Stimulated activated CD8-positive, alpha-beta memory T cell treated with anti-CD3 and anti-CD28 coated beads, Interleukin-4, amount 100 ng/mL, for 48 hours (primary cell): ENCODE results near the gene LIAS.
"Not testable (repeated sequence)": the region's sequence is repeated elsewhere in the genome, so short reads cannot be mapped to it uniquely, and the experiment has no call there.

Experiments
- DNase-seq: peaks from one replicate; pipeline ENCODE4 v3.0.0-alpha.2; 2020

The LIAS gene

GRCh38 chr4:39453738-39454137 lies 5.1 kb upstream of the LIAS start:
- DNase-seq, result no peak

DNA sequence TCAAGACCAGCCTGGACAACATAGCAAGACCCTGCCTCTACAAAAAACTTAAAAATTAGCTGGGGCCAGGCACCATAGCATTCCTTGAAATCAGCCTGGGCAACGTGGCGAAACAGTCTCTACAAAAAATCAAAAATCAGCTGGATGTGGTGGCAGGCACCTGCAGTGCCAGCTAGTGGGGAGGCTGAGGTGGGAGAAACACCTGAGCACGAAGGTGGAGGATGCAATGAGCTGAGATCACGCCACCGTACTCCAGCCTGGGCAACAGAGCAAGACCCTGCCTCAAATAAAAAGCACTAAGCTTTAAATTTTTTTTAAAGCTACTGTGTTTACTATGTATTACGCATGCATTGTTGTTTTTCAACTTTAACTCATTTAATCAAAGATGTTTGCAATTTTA lies 3.4 kb upstream of the LIAS start:
- DNase-seq, result no peak

DNA sequence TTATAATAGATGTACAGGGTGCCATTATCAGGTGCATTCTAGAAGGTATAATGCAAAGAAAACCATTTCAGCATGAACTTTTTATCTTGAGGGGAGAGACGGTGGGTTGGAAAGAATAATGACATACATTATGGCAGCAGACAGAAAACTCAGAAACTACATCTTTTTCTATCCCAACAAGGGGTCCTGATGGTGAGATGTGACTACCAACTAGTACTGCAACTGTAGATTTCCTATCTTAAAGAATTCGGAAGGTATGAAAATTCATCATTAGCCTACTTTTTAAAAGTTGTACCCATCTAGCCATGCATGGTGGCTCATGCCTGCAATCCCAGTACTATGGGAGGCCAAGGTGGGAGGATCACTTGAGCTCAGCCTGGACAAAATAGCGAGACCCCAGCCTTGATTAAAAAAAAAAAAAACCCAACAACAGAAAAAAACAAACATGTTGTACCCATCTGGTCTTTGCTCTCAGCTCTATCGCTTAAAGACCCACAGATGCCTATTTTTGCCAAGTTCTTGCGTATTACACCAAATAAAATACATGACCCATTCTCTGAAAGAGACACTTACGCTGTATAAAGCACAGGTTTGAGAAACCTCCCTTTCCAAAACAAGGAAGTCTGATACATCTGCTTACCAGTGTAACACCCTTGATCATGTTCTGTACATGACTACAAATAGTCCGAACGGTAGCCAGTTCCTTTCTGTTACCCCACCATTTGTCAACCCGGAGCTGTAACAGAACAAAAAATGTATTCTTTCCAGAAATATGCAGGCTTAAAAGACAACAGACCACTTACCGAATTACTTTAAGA lies 1.7 kb upstream of the LIAS start:
- DNase-seq, result no peak

DNA sequence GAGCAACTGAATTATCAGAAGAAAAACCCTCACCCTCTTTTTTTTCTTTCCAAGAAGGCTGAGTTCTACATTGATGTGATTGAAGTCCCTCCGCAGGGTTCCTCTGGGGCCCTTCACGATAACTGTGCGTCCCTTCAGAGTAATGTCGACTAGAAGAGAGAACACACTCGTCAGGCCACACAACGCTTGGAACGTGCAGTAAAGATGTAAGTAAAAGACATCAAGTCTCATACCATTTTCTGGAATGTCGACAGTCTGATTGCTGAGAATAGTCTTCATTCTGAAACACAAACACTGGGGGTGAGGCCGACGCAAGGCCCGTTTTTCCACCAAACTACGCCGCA lies 723 bp upstream of the LIAS start:
- not testable (repeated sequence) for DNase-seq

DNA sequence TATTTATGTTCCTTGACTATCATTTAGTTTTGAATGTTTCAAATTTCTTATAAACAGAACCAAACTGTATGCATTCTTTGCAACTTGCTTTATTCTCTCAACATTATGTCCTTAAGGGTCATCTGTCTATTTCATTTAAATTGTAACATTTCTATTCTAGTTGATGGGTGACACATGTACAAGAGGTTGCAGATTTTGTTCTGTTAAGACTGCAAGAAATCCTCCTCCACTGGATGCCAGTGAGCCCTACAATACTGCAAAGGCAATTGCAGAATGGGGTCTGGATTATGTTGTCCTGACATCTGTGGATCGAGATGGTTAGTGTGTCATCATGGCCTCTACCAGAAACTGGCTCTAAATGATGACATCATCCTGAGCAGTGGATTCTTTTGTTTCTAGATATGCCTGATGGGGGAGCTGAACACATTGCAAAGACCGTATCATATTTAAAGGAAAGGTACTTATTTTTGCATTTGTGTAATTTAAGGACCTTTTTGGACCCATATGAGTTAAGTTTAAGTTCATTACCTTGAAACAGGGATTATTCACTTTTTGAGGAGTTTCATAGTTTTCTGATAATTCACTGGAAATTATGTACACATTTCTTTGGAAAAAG lies 6.1 kb downstream of the LIAS start:
- DNase-seq, result no peak

GRCh38 chr4:39466747-39467146 lies 7.9 kb downstream of the LIAS start:
- no peak for DNase-seq

DNA sequence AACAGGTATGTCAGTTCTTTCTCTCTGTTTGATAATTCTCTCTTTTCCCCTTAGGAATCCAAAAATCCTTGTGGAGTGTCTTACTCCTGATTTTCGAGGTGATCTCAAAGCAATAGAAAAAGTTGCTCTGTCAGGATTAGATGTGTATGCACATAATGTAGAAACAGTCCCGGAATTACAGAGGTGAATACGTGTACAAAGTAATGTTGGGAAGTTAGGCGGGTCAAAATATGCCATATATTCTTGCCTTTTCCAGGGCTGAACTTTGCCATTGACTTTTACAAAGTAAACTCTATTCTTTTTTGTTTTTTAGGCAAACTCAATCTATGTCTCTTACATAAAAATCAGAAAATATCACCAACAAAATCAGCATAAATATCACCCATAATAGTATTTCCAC lies 8.6 kb downstream of the LIAS start:
- DNase-seq, result no peak

DNA sequence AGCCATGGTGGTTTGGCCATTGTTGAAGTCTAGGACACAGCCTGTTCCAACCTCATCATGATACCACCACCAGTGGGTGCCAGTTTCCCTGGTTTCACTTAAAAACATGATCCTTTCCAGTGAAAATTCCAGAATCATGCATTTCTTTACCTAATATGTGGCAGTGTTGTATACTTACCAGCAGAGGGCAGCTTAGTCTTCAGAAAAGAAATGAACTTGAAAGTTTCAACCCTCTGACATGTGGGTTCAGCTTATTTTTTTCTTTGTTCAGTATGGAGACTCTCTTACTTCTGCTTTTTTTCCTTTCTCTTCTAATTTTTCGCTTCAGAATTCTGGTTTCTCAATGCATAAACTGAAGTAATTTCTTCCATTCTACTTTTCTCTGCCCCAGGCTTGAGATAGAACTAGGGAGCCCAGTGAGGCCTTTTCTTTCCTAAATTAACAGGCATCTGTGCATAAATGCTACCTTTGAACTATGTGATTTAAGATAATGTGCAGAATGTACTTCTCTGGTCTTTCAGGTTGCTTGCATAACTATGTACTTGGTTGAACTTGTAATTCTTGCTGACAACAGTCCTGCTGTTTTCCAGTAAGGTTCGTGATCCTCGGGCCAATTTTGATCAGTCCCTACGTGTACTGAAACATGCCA lies 10.7 kb downstream of the LIAS start:
- no peak for DNase-seq

DNA sequence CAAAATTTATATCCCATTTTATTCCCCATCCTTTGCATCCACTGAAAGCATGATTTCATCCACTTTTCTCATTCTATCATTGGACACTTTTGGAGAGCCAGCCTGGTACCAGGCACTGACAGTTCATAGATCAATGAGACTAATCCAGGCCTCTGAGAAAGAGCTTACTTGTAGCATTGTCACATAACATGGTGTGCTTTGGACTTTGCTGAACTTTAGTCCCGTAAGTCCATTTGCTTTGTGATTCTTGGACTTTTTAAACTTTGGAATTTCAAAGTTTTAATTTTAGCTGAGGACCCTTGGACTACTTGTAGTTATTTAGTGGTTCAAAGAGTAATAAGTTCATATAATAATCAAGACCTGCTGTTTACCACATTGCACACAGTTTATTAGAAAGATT lies 11.5 kb downstream of the LIAS start:
- no peak for DNase-seq

- DNase-seq, result no peak
These were observed 13.5 kb downstream of the LIAS start for GRCh38 chr4:39472396-39472795.

- DNase-seq, result no peak
These were observed 17.5 kb downstream of the LIAS start for GRCh38 chr4:39476187-39476895.

DNA sequence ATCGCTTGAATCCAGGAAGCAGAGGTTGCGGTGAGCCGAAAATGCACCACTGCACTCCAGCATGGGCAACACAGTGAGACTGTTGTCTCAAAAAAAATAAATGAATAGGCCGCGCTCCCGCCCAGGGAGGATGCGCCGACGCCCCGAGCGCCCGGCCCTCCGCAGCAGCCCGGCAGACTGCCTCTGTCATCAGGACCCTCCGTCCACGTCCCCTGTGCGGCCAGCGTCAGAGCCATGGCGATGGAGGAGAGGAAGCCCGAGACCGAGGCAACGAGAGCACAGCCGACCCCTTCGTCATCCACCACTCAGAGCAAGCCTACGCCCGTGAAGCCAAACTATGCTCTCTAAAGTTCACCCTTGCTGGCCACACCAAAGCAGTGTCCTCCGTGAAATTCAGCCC lies 21.4 kb downstream of the LIAS start:
- no peak for DNase-seq

- DNase-seq, result no peak
These were observed 22.2 kb downstream of the LIAS start for GRCh38 chr4:39480902-39481695.

DNA sequence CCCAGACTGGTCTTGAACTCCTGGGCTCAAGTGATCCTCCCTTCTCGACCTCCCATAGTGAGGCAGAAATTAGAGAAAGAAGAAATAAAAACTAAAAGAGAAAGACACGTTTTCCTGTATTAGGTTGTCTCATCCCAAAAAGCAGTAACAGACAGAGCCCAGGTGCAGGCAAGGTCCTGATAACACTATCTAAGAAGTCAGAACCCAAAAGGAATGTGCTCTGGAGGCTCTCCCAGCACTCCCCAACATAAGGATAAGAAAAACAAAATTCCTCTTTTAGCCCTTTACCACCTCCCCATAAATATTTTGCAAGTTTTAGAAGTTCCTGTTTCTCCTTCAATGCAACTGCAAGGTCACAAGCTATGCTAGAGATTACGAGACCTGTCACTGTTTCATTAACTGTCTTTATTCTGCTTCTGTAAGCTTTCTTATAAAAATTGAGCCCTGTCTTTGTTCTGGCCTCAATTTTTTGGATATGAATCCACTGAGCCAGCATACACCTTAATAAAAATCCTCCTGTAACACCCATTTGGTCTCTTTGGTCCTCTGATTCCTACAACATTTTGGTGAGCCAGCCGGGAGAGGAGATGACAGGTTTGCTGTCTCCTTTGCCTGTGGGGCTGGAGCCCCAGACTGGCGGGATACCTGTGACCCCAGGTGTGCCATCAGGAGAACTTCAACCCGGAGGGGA lies 25.9 kb downstream of the LIAS start:
- DNase-seq, result no peak

DNA sequence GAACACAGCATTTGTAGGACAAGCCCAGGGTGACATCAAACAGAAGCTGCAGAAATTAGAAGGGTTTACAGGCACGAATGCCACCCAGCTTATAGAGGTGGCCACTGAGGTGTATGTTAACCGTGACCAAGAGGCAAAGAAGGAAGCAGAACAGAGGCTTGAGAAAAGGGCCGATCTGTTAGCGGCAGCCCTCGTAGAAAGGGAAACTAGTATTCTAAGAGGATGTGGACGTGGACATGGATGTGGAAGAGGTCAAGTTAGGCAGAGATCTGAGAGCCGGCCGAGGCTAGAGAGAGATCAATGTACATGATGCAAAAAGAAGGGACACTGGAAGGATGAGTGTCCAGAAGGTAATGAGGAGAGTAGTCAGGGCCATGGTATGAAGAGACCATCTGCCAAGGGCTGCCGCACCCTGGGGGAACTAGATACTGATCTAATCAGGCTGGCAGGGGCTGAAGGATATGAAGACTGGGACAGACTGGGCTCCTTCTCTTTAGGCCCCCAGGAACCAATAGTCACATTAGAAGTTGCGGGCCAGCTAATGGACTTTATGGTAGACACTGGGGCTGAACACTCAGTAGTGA lies 27.5 kb downstream of the LIAS start:
- DNase-seq, result no peak

- no peak for DNase-seq
These were observed 31.5 kb downstream of the LIAS start for GRCh38 chr4:39490322-39490721.

GRCh38 chr4:39494354-39494753 lies 35.5 kb downstream of the LIAS start:
- DNase-seq, result no peak

DNA sequence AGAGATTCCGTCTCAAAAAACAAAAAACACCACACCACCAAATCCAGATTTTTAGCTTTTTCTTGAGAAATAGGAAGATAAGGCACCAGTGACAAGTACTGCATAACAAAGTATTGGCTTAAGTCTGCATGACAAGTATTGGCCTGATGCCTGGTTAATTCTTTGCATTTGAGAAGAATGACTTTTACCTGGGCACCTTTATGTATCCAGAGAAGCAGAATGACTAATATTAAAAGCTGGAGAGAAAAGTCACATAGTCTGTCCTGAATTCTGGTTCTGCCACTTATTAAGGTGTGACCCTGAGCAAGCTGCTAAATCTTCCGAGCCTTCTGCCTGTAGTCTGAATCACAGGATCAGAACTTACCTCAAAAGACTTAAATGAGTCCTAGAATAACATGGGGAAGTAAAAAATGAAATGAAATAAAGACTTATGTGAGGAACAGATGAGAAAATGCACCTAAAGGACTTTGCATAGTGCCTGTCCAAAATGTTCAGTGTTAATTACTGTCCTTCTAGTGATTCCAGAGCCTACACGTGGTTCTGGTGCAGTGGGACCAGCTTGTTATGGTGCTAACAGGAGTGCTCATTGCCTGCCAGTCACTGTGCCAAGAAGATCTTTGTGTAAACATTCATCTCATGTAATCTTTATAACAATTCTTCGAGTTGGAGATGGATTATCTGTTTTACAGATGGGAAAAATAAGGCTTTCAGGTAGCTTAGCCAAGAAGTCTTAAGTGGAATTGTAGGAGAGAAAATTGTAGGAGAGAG lies 36.8 kb downstream of the LIAS start:
- no peak for DNase-seq

- no peak for DNase-seq
These were observed 39.3 kb downstream of the LIAS start for GRCh38 chr4:39497909-39498726.

- no peak for DNase-seq
These were observed 39.8 kb downstream of the LIAS start for GRCh38 chr4:39498727-39499020.
